Subcutaneous abdominal adipose tissue (tissue), 5 donors: ENCODE data around the gene WIZ.

Source experiments
- H3K27ac ChIP-seq: one replicate; pipeline ENCODE4 v1.7.0; 2013; ENCODE audit warnings: low read depth, mild to moderate bottlenecking, inconsistent platforms, low read length, moderate library complexity
- H3K27me3 ChIP-seq, 5 donors: one replicate each; pipeline ENCODE4 v1.7.0; 2013; ENCODE audit warnings: low read length in 5 of 5, inconsistent platforms in 1 of 5; ENCODE audit not compliant: control insufficient read depth in 5 of 5, insufficient read depth in 4 of 5
- H3K36me3 ChIP-seq, 5 donors: one replicate each; pipeline ENCODE4 v1.7.0; 2013; ENCODE audit warnings: low read length in 5 of 5; ENCODE audit not compliant: control insufficient read depth in 5 of 5, insufficient read depth in 5 of 5
- H3K4me1 ChIP-seq, 5 donors: one replicate each; pipeline ENCODE4 v1.7.0; 2013; ENCODE audit warnings: low read length in 5 of 5, mild to moderate bottlenecking in 3 of 5, moderate library complexity in 1 of 5; ENCODE audit not compliant: control insufficient read depth in 5 of 5, insufficient read depth in 5 of 5
- H3K4me3 ChIP-seq, 5 donors: one replicate each; pipeline ENCODE4 v1.7.0; 2013; ENCODE audit warnings: low read length in 5 of 5, low read depth in 1 of 5
- H3K9ac ChIP-seq, 5 donors: one replicate each; pipeline ENCODE4 v1.7.0; 2013; ENCODE audit warnings: low read length in 5 of 5, mild to moderate bottlenecking in 4 of 5, moderate library complexity in 3 of 5
- H3K9me3 ChIP-seq, 5 donors: one replicate each; pipeline ENCODE4 v1.7.0; 2013; ENCODE audit warnings: low read length in 5 of 5; ENCODE audit not compliant: control insufficient read depth in 5 of 5
- donor health status: healthy.
- donor health status: healthy.
- donor health status: healthy.
- donor health status: healthy.
- donor health status: healthy.

Gene WIZ

DNA sequence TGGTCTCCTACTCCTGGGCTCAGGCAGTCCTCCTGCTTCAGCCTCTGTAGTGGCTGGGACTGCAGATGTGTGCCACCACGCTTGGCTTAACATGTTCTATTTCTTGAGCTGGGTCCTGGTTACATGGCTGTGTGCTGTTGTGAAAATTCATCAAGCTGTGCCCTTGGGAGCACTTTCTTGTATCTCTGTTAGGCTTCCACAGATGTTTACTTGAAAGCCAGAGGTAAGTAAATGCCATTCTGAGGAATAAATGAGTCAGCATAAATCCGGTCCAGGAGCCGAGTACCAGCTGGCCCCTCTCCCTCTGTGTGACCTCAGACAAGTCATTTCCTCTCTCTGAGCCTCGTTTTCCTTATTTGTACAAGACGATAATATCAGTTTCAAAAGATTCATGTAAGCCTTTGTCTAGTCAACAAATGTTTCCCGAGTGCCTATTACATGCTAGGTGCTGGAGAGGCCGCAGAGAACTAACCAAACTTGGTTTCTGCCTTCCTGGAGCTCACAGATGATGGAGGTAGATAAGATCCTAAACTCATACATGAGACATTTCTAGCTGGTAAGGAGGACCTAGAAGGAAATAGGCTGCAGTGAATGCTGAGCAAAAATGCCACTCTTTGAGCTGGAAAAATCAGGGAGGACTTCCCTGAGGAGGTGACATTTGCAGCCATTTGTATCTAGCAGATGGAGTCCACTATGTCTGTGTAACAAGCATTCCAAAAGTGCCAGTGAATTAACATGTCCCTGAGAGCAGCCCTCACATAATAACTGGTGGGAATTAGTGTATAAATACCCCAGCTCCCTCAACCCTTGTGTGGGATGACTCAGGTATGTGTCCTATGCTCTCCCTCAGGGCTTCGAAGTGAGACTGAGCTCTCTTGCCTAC, 17.3 kb upstream of the WIZ start:
- no peaks in the 10 kb centered on the region for H3K9me3 ChIP-seq
- peaks cover 0 to 28% (median 21%) of the 10 kb centered on the region in 5 donors for H3K4me1 ChIP-seq
- no peak overlapping the region for H3K4me3 ChIP-seq
- H3K9ac ChIP-seq: no peak overlapping the region
- no peak overlapping the region for H3K27ac ChIP-seq
- H3K36me3 ChIP-seq: no peaks in the 10 kb centered on the region
- H3K27me3 ChIP-seq: peaks cover 12 to 22% (median 19%) of the 10 kb centered on the region in 5 donors

GRCh38 chr19:15464394-15465385, 14.9 kb upstream of the WIZ start, which contains the start of gene RASAL3:
RASAL3 (minus strand) TSS chr19:15464544; CDS start chr19:15464358, 186 bp downstream.
- Histone ChIP-seq H3K9ac (peak within 1 kb of the TSS in 3 of 5 donors; percentile 48 to 58 (median 55)), H3K27ac (no peak within 1 kb of the TSS), H3K4me1 (peaks cover 0 to 24% (median 17%) of the 10 kb centered on the region in 5 donors), H3K4me3 (peak within 1 kb of the TSS; percentile 28 to 62 (median 39)), H3K9me3 (no peaks in the 10 kb centered on the region), H3K27me3 (peaks cover 12 to 20% (median 16%) of the 10 kb centered on the region in 5 donors), H3K36me3 (no peaks in the 10 kb centered on the region)

DNA sequence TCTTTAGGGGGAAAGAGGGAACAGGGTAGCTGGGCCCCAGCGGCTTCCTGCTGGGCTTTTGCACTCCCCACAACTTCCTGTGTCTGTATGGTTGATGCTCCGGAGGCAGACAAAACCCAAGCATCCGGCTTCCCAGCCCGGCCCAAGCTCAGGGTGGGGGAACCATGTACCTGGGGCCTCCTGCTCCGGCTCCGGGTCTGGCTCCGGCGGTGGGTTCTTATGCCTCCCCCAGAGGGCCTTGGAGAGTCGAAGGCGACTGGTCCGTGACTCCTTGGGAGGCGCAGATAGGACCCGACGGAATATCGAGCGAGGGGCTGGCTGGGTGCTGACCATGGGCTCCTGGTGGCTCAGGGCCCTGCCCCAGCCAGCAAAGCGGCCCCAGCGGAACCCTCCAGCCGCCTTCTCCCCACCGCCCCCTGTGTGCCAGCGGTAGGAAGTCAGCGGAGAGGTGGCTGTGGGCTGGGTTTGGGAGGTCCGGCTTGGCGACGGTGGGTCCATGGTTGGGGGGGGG, 14.2 kb upstream of the WIZ start:
- Histone ChIP-seq H3K36me3 (no peaks in the 10 kb centered on the region), H3K9me3 (no peaks in the 10 kb centered on the region), H3K4me3 (peak overlapping the region; percentile 28 to 62 (median 39)), H3K4me1 (peaks cover 0 to 16% (median 9%) of the 10 kb centered on the region in 5 donors), H3K27ac (no peak overlapping the region), H3K9ac (peak overlapping the region in 3 of 5 donors; percentile 41 to 58 (median 48)), H3K27me3 (peaks cover 5 to 13% (median 8%) of the 10 kb centered on the region in 5 donors)

DNA sequence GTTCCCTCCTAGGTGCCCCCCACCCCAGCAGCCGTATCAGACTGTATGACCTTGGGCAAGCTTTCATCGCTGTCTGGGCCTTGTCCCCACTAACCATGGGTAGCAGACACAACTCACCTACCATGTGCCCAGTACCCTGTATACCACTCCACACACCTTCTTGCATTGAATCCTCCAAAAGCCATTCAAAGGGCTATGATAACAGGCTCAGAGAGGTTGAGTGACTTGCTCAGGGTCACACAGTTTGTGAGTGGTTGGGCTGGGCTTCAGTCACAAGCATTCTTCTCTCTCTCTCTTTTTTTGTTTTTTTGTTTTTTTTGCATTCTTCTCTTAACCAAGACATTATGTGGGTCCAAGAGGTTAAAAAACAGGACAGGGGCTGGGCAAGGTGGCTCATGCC, 11.9 kb upstream of the WIZ start:
- H3K4me1 ChIP-seq: peaks cover 0 to 17% (median 13%) of the 10 kb centered on the region in 5 donors
- no peak overlapping the region for H3K4me3 ChIP-seq
- no peaks in the 10 kb centered on the region for H3K36me3 ChIP-seq
- H3K9ac ChIP-seq: no peak overlapping the region
- H3K27me3 ChIP-seq: peaks cover 6 to 21% (median 10%) of the 10 kb centered on the region in 5 donors
- H3K27ac ChIP-seq: no peak overlapping the region
- H3K9me3 ChIP-seq: no peaks in the 10 kb centered on the region

GRCh38 chr19:15457701-15458484, 8.1 kb upstream of the WIZ start:
- Histone ChIP-seq H3K9ac (no peak overlapping the region), H3K4me1 (peaks cover 0 to 15% (median 13%) of the 10 kb centered on the region in 5 donors), H3K27me3 (peaks cover 11 to 34% (median 24%) of the 10 kb centered on the region in 5 donors), H3K36me3 (no peaks in the 10 kb centered on the region), H3K27ac (no peak overlapping the region), H3K4me3 (peak overlapping the region in 1 of 5 donors; percentile 14), H3K9me3 (no peaks in the 10 kb centered on the region)

GRCh38 chr19:15456871-15457700, 7.3 kb upstream of the WIZ start:
- Histone ChIP-seq H3K9ac (no peak overlapping the region), H3K4me3 (peak overlapping the region in 2 of 5 donors; percentile 11 to 14), H3K27ac (no peak overlapping the region)

GRCh38 chr19:15456441-15456840, 6.7 kb upstream of the WIZ start:
- Histone ChIP-seq H3K4me1 (peaks cover 1 to 23% (median 19%) of the 10 kb centered on the region in 5 donors), H3K9me3 (no peaks in the 10 kb centered on the region), H3K9ac (no peak overlapping the region), H3K27ac (no peak overlapping the region), H3K4me3 (no peak overlapping the region), H3K36me3 (no peaks in the 10 kb centered on the region), H3K27me3 (peaks cover 11 to 34% (median 24%) of the 10 kb centered on the region in 5 donors)

More at GRCh38 chr19:15456871-15457700, 7.3 kb upstream of the WIZ start:
- Histone ChIP-seq H3K36me3 (no peaks in the 10 kb centered on the region), H3K27me3 (peaks cover 11 to 34% (median 24%) of the 10 kb centered on the region in 5 donors), H3K9me3 (no peaks in the 10 kb centered on the region), H3K4me1 (peaks cover 1 to 20% (median 17%) of the 10 kb centered on the region in 5 donors)

DNA sequence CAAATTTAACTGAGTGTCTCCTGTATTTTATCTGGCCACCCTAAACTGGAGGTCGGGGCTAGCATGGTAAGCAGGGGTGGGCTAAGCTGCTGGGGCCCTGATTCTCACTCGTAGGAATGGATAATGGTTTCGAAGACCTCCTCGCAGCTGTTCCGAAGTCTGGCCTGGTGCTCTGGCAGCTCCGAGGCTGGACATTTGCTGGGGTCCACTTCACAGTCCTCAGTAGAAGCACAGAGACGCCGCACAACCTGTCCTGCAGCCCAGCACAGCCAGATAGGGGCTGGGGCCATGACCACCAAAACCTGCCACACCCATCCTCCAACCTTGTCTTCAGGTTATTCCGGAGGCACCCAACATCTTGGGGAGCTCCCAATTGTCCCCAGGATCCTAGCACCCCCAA, 6.2 kb upstream of the WIZ start:
- H3K27me3 ChIP-seq: peaks cover 11 to 34% (median 24%) of the 10 kb centered on the region in 5 donors
- H3K4me3 ChIP-seq: no peak overlapping the region
- H3K9ac ChIP-seq: no peak overlapping the region
- no peaks in the 10 kb centered on the region for H3K9me3 ChIP-seq
- no peaks in the 10 kb centered on the region for H3K36me3 ChIP-seq
- peaks cover 1 to 24% (median 19%) of the 10 kb centered on the region in 5 donors for H3K4me1 ChIP-seq
- no peak overlapping the region for H3K27ac ChIP-seq
